RWPE2 (cell line): ENCODE data around the gene FIBCD1.

Experiments used
- ATAC-seq: fragments of 200-7000 bp; cut with Tn5 transposase; 3 replicates; pipeline ENCODE4 v1.9.1; 2021; ENCODE audit warnings: low read depth
- DNase-seq: peaks from one replicate; pipeline ENCODE4 v3.0.0-alpha.2; 2020; ENCODE audit warnings: low spot score
- H3K27ac ChIP-seq: fragments of 450-650 bp; 2 replicates; pipeline ENCODE4 v1.5.1; 2017; ENCODE audit warnings: mild to moderate bottlenecking; ENCODE audit not compliant: poor library complexity, severe bottlenecking
- H3K27me3 ChIP-seq: fragments of 250-450 bp; sonication (Bioruptor Pico); 2 replicates; pipeline ENCODE4 v1.5.1; 2021; ENCODE audit warnings: mild to moderate bottlenecking, moderate library complexity; ENCODE audit not compliant: insufficient read depth, poor library complexity, severe bottlenecking
- H3K36me3 ChIP-seq: fragments of 250-450 bp; sonication (Bioruptor Pico); 2 replicates; pipeline ENCODE4 v1.5.1; 2020; ENCODE audit warnings: low read depth, mild to moderate bottlenecking, moderate library complexity
- H3K4me1 ChIP-seq: fragments of 250-450 bp; sonication (Bioruptor Pico); 2 replicates; pipeline ENCODE4 v1.5.1; 2021; ENCODE audit warnings: mild to moderate bottlenecking, moderate library complexity; ENCODE audit not compliant: insufficient read depth, poor library complexity, severe bottlenecking
- H3K4me3 ChIP-seq: fragments of 250-450 bp; sonication (Bioruptor Pico); 2 replicates; pipeline ENCODE4 v1.5.1; 2021; ENCODE audit warnings: mild to moderate bottlenecking, moderate library complexity; ENCODE audit not compliant: severe bottlenecking
- H3K9me3 ChIP-seq: fragments of 250-450 bp; sonication (Bioruptor Pico); 2 replicates; pipeline ENCODE4 v1.5.1; 2021; ENCODE audit warnings: mild to moderate bottlenecking, moderate library complexity; ENCODE audit not compliant: severe bottlenecking
- CTCF ChIP-seq: fragments of 450-650 bp; IDR thresholded peaks from one replicate; pipeline ENCODE4 v1.5.1; 2017; ENCODE audit warnings: mild to moderate bottlenecking, moderate library complexity; ENCODE audit not compliant: poor library complexity, severe bottlenecking

The FIBCD1 gene

GRCh38 chr9:130871395-130872062 is 67.5 kb downstream of the FIBCD1 start:
- ATAC-seq (no peak), DNase-seq (no peak)
- Histone ChIP-seq H3K4me3 (no peak overlapping the region), H3K27ac (no peak overlapping the region), H3K9me3 (peaks cover 16% of the 10 kb centered on the region), H3K27me3 (no peaks in the 10 kb centered on the region), H3K36me3 (peaks cover 82% of the 10 kb centered on the region), H3K4me1 (no peaks in the 10 kb centered on the region)
- no peak for TF ChIP-seq CTCF

GRCh38 chr9:130870491-130871381 is 68.3 kb downstream of the FIBCD1 start:
- TF ChIP-seq CTCF, result no peak
- Histone ChIP-seq H3K27ac (no peak overlapping the region), H3K27me3 (no peaks in the 10 kb centered on the region), H3K4me1 (no peaks in the 10 kb centered on the region), H3K36me3 (peaks cover 82% of the 10 kb centered on the region), H3K4me3 (no peak overlapping the region), H3K9me3 (peaks cover 15% of the 10 kb centered on the region)
- no peak for ATAC-seq
- no peak for DNase-seq

GRCh38 chr9:130869250-130869649 is 69.8 kb downstream of the FIBCD1 start:
- H3K36me3 ChIP-seq, result peaks cover 76% of the 10 kb centered on the region

GRCh38 chr9:130868230-130868629 is 70.8 kb downstream of the FIBCD1 start:
- Histone ChIP-seq H3K36me3 (peaks cover 76% of the 10 kb centered on the region), H3K4me1 (no peaks in the 10 kb centered on the region), H3K27me3 (no peaks in the 10 kb centered on the region), H3K9me3 (peaks cover 13% of the 10 kb centered on the region), H3K4me3 (no peak overlapping the region), H3K27ac (no peak overlapping the region)
- DNase-seq (no peak), ATAC-seq (no peak)
- no peak for TF ChIP-seq CTCF

More at GRCh38 chr9:130869250-130869649, 69.8 kb downstream of the FIBCD1 start:
- H3K9me3 ChIP-seq, result peaks cover 13% of the 10 kb centered on the region
- no peak for TF ChIP-seq CTCF
- no peaks in the 10 kb centered on the region for H3K4me1 ChIP-seq
- no peak overlapping the region for H3K27ac ChIP-seq
- ATAC-seq, result no peak
- DNase-seq, result no peak
- H3K27me3 ChIP-seq, result no peaks in the 10 kb centered on the region
- no peak overlapping the region for H3K4me3 ChIP-seq
